GM21515 (cell line): ENCODE results near the gene FSIP1.

Source experiments
- ATAC-seq: cut with Tn5 transposase; IDR thresholded peaks from one replicate; pipeline ENCODE4 v1.9.1; 2021; ENCODE audit not compliant: unreplicated experiment

FSIP1 gene

GRCh38 chr15:39654304-39654703 lies 128.3 kb downstream of the FSIP1 start:
- no peak for ATAC-seq

- no peak for ATAC-seq
Observed at GRCh38 chr15:39651881-39652280, 130.8 kb downstream of the FSIP1 start.

DNA sequence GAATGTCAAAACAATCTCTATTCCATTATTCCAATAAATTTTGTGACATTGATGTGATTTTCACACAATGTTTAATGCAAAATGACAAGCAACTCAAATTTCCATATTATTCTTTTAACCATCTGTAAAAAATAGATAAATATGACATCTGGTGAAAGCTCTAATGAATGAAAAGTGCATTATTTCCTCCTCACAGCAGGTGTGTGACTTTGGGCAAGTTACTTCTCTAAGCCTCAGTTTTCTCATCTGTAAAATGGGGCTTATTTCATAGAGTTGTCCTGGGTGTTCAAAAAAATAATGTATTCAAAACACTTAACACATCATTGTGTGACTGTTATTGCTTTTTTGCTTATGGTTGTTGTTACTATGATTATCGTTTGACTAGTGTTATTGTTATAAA lies 131.3 kb downstream of the FSIP1 start:
- ATAC-seq, result no peak

GRCh38 chr15:39649757-39650156 lies 132.9 kb downstream of the FSIP1 start:
- no peak for ATAC-seq

GRCh38 chr15:39646425-39646824 lies 136.2 kb downstream of the FSIP1 start:
- no peak for ATAC-seq

- no peak for ATAC-seq
Observed at GRCh38 chr15:39645976-39646257, 136.7 kb downstream of the FSIP1 start.

DNA sequence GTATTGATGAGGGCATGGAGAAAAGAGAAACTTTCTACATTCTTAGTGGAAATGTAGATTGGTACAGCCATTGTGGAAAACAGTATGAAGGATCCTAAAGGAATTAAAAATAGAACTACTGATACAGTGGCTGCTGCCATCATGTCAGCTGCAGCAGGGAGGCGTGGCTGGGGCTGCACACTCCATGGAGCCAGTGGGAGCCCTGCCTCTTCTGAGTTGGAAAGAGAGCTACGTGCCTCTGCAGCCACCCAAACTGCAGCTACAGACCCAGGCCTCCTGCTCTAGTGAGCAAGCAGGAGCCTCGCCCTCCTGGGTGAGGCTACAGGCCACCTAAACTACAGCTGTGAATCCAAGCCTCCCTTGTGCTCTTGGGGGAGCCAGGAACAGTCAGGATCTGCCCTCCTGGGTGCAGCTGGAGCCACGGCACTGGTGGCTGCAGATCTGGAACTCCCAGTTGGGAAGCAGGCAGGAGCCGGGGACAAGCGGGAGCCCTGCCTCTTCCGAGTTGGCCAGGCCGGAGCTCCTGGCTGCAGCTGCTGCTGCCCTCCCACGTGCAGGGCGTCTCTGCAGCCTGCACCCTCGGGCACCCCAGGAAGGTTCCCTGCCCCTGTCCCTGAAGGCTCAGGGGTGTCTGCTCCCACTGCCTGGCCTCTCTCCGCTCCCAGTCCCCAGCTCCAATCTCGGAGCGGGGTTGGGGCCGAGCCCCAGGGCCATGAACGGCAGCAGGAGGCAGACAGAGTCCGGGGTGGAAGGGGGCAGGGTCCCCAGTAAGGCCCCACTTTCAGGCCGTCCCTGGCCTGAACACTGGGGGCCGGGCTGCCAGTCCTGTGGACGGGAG lies 137.3 kb downstream of the FSIP1 start:
- ATAC-seq, result no peak

DNA sequence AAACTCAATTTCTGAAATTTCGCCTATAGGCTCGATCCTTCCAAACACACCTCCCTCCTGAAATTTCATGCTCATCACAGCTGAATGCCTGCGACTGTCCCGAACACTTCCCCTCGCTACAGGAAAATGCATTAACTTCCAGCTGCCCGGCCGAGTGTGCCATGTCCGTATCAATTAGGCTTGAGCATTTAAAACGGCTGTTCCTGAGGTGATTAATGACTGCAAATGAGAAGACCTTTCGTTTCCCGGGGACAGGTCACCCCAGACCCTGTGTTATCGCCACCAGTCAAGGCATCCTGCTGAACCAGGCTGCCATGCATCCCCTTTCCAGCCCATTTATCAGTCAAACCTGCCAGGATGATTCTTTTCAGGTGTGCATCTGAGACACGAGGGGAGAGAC lies 138.5 kb downstream of the FSIP1 start:
- ATAC-seq, result no peak

- no peak for ATAC-seq
Observed at GRCh38 chr15:39643727-39644126, 138.9 kb downstream of the FSIP1 start.

- no peak for ATAC-seq
Observed at GRCh38 chr15:39642011-39642640, 140.5 kb downstream of the FSIP1 start.

DNA sequence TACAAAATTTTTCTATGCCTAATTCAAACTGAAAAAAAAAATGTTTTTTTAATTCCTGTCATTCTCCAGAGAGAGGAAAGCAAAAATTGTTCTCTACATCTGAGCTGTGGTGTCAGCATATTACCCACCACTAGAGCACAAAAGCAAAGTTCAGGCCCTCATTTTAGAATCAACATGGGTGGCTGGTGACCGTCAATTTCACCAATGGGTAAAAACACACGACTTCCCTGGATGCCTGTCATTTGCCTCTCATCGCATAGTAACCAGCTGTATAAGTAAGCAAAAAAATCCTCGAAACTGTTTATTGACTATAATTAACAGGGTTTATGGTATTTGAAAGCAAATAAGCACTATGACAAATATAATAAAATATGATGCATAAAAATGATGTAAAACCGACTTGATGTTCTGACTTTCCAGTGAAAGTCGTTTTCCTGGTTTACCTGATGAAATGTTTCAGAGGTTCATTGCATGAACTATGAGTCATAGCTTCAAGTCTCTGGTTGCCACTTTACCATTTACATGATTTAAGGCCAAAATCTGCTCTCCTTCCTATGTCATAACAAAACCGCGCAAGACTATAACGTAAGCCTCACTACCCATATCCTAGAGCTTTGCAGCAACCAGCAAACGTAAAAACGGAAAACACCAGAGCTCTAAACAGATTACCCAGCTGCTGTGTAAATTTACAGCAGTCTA lies 141.3 kb downstream of the FSIP1 start:
- no peak for ATAC-seq

DNA sequence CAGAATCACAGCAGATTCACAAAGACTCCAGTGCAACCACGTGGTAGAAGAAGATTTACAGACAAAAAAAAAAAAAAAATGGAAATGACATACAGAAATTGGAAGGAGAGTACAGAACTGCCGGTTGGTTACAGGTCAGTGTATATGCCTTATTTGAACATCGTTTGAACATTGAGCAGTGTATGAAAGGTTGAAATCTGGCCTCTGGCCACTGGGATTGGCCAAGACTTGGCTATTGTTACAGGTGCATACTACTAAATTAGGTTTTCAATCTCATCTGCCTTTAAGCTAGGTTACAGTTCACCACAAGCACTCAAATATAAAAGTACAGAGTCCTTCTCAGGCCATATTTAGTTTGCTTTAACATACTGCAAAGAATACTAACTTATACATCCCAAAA lies 142.0 kb downstream of the FSIP1 start:
- ATAC-seq, result no peak

DNA sequence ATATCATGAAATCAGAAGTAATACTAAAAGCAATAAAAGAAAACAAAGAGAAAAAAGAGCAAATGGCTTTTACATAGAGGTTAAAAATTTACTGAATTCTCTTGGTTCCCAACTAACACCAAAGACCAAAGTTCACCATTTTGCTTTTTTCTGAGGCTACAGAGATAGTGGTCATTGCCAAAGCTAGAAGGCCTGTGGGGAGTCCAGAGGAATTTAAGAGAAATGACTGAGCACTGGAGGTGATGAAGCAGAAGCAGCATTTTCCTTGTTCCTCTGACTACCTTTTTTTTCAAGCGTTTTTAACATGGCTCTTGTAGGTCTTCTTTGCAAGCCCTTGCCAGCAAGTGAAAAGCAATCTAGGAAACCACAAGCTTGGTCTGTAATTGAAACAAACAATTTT lies 143.6 kb downstream of the FSIP1 start:
- ATAC-seq, result no peak

- no peak for ATAC-seq
Observed at GRCh38 chr15:39638041-39638440, 144.6 kb downstream of the FSIP1 start.

DNA sequence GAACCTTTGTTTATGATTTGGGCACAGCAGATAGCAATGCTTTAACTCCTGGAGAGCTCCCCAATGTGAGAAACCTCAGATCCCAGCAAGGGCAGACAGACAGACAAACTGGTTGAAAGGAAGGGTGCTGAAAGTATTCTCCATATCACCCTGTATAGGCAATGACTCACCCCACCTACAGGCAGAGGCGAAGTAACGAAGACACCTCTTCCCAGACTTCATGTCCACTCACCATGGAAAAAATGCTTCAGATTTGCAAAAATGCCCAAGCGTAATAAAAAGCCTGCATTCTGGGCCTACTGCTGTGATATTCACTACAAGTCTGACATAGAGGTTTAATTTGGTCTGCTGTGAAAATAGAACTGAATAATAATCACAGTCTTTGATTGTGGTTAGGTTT lies 151.3 kb downstream of the FSIP1 start:
- no peak for ATAC-seq

- ATAC-seq, result no peak
Observed at GRCh38 chr15:39629906-39630305, 152.7 kb downstream of the FSIP1 start.

GRCh38 chr15:39629371-39629770 lies 153.3 kb downstream of the FSIP1 start:
- ATAC-seq, result no peak

- ATAC-seq, result no peak
Observed at GRCh38 chr15:39628546-39629257, 153.9 kb downstream of the FSIP1 start.

DNA sequence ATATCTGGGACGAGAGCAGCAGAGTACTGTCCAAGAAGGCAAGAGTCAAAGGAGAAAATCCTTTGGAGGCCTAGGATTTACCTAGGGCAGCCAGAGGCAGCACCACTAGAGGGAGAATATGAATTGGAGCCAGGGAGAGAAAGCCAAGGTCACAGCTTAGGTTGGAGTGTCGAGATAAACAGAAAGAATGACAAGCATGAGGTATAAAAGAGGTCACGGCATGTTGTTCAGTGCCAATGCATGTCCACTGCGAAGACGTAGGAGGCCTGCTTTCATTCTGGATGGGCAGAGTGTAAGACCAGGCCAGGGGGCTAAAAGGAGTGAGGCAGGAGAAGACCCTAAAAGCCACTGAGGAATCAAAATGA lies 154.5 kb downstream of the FSIP1 start:
- ATAC-seq, result no peak

DNA sequence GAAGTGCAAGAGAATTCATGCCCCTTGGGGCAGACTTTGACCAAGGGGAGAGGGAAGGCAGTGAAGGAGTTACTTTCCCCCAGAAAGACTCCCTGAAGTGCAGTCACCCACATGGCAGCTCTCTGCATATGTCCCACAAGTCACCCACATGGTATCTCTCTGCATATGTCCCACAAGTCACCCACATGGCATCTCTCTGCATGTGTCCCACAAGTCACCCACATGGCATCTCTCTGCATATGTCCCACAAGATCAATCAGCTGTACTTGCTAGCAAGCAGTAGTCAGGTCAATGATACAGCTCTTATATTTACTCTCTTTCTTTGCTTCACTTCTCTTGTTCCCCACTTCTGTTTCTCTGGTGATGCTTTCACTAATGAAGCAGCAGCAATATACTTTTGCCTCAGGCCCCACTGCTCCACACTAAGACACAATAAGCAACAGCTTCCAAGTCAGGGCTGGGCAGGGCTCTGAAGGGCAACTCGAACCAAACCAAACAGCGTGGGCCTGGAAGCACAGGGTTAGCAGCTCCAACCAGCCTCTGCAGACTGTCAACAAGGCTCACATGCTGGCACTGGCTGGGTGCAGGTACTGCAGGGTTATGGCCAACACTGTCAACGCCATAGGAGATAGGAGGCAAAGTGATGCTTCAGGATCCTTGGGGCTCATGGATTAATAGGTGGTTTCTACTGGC lies 155.0 kb downstream of the FSIP1 start:
- no peak for ATAC-seq

DNA sequence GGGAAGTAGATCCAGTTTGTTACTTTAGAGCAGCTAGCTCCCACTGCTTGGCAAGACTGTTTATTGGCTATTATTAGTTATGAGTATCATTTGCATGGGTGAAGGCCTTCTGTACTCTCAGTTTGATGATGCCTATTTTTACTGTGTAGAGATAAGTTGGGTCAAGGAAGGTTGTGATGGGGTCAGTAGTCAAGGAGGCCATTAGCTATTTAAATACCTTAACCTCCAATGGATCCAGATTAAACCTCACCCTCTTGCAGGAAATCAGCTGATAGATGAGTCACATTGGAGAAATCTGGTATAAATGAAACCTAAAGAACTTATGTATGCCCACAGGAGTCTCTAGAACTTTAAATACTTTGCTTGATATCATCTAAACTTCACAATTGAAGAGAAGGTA lies 156.8 kb downstream of the FSIP1 start:
- no peak for ATAC-seq
